Activated T-helper 1 cell treated with anti-CD3 and anti-CD28 coated beads, Interleukin-2, amount 50 U/mL, for 16 hours (primary cell): ENCODE measurements around the gene MAPK4.

ENCODE experiments used
- DNase-seq, 2 donors: peaks; one replicate each; pipeline ENCODE4 v3.0.0-alpha.2; 2020; ENCODE audit warnings: low read depth in 1 of 2, low spot score in 1 of 2

Gene MAPK4

DNA sequence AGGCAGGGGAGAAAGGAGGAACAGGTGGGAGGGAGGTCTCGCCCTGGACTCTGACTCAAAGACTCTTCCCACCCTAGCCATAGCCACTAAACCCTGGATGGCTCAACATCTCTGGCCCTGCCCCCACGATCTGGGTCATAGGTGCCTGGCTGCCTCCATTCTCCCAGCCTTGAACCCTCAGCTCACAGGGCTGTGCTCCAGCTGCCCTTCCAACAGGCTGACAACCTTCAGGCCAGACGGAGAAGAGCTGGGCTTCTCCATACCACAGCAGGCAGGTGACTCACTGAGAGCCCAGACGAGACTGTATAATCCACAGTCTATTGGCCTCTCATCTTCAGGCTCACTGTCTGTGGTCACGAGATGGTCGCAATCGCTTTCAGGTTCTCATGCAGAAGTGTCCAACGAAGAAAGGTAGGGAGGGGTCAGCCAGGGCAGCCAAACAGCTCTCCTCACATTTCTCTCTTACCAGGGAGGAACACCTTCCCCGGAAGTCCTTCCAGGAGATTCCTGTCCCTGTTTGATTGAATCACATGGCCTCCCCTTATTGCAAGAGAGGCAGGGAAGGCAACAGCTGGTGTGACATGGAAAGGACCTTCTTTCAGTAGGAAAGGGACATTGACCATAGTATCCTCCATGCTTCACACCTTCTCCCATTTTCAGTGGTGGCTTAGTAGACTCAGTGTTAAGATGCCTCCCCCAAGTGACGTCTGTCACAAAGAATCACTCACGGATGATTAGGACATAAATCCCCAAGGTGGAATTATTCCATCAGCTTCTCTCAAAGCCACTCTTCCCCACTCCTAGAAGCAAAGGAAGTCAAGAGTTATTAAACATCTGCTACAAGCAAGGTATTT, 159.8 kb downstream of the MAPK4 start:
- no peak for DNase-seq

DNA sequence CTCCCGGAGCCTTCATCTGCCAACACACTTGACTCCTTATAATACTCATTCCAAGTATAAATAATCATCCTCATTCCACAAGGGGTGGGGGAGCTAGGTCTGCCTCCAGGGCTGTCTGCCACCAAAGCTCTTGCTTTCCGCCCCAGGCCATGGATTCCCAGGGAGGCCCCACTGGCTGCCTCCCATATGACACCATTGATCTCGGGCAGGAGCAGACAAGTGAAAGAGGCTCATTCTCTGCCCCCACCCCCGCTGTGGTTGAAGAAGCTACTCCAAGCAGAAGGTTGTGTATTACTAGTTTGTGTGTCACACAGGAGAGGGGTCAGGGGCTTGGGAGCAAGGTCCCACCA, 160.4 kb downstream of the MAPK4 start:
- DNase-seq, result no peak

GRCh38 chr18:50721006-50721405, 161.1 kb downstream of the MAPK4 start:
- DNase-seq, result no peak

DNA sequence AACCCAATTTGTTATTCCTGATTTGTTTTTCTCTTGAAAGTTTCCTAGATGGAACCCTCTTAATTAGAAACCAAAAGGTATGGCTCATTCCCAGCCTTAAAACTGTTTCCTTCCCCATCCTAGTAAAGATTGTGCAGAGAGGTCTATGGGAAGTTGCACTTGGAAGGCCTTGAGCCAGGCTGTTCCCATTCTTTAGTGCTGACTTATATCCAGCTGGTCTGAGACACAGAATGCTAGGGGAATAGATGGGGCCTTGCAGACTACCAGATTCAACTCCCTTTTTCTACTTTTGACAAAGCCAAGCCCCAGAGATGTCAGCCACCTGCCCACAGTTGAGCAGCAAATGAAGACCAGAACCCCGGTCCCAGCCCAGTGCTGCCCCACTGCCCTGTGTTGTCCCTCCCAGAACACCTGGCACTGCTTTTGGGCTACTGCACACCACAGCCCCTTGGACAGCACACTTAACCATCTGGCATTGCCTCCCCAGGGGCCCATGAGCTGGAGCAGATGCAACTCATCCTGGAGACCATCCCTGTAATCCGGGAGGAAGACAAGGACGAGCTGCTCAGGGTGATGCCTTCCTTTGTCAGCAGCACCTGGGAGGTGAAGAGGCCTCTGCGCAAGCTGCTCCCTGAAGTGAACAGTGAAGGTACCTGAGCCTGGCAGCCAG, 161.7 kb downstream of the MAPK4 start:
- DNase-seq, result no peak

GRCh38 chr18:50722311-50722710, 162.4 kb downstream of the MAPK4 start:
- DNase-seq, result no peak

- DNase-seq, result no peak
Observed at GRCh38 chr18:50724751-50725151, 164.9 kb downstream of the MAPK4 start.

DNA sequence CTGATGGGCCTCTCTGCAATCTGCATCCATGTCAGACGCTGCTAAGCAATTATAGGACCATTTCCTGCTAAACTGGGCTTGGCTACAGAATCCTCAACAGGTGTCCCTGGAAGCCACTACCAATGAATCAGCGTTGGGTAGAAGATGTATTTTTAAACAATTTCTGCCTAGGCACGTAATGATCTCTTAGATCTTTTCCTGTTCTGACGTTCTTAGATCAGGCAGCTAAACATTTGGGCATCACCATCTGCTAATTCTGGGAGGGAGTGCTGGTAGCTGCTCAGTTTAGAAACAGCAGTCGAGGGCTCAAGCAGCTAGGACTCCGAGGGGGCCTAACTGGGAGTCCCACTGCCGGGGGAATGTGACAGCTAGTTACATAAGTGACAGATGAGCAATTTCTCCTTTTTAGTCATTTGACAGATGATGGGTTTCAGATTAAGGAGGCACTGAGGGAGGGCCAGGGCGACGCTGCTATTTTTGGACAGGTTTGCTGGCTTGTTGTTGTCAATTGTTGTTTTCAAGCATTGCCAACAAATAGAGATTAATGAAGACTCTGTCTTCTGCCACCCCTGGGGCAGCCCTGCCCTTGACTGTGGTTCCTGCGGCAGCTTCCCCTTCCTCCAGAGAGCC, 167.2 kb downstream of the MAPK4 start:
- DNase-seq, result no peak

- DNase-seq, result no peak
Observed at GRCh38 chr18:50727721-50728471, 168.0 kb downstream of the MAPK4 start.

DNA sequence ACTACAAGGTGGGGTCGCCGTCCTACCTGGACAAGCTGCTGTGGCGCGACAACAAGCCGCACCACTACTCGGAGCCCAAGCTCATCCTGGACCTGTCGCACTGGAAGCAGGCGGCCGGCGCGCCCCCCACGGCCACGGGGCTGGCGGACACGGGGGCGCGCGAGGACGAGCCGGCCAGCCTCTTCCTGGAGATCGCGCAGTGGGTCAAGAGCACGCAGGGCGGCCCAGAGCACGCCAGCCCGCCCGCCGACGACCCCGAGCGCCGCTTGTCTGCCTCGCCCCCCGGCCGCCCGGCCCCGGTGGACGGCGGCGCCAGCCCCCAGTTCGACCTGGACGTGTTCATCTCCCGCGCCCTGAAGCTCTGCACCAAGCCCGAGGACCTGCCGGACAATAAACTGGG, 169.5 kb downstream of the MAPK4 start:
- DNase-seq, result no peak

GRCh38 chr18:50729986-50730385, 170.1 kb downstream of the MAPK4 start:
- no peak for DNase-seq

GRCh38 chr18:50734342-50734741, 174.5 kb downstream of the MAPK4 start:
- DNase-seq, result no peak

GRCh38 chr18:50734886-50735285, 175.0 kb downstream of the MAPK4 start:
- DNase-seq, result no peak

DNA sequence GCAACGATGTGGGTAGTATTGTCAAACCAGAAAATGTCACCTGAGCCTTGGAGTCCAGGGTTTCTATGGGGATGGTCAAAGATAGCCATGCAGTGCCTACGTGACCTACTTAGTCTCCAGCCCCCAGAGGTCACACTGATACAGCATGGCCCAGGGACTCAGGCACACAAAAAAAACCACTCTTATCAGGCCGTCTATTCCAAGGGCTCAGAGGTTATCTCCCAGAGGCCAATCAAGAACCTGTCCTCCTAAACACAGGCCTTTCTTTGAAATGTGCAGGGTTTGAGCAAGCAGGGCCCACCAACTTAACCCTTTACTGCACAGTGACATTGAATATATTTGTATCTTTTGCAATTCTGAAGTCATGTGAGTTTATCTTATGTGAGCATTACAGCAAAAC, 177.2 kb downstream of the MAPK4 start:
- DNase-seq, result no peak

GRCh38 chr18:50738098-50738757, 178.3 kb downstream of the MAPK4 start:
- DNase-seq, result no peak

- no peak for DNase-seq
Observed at GRCh38 chr18:50742952-50743351, 183.1 kb downstream of the MAPK4 start.

- no peak for DNase-seq
Observed at GRCh38 chr18:50744253-50744652, 184.4 kb downstream of the MAPK4 start.

GRCh38 chr18:50745945-50746344, 186.1 kb downstream of the MAPK4 start:
- DNase-seq, result no peak

GRCh38 chr18:50747849-50748242, 188.0 kb downstream of the MAPK4 start:
- DNase-seq, result no peak

DNA sequence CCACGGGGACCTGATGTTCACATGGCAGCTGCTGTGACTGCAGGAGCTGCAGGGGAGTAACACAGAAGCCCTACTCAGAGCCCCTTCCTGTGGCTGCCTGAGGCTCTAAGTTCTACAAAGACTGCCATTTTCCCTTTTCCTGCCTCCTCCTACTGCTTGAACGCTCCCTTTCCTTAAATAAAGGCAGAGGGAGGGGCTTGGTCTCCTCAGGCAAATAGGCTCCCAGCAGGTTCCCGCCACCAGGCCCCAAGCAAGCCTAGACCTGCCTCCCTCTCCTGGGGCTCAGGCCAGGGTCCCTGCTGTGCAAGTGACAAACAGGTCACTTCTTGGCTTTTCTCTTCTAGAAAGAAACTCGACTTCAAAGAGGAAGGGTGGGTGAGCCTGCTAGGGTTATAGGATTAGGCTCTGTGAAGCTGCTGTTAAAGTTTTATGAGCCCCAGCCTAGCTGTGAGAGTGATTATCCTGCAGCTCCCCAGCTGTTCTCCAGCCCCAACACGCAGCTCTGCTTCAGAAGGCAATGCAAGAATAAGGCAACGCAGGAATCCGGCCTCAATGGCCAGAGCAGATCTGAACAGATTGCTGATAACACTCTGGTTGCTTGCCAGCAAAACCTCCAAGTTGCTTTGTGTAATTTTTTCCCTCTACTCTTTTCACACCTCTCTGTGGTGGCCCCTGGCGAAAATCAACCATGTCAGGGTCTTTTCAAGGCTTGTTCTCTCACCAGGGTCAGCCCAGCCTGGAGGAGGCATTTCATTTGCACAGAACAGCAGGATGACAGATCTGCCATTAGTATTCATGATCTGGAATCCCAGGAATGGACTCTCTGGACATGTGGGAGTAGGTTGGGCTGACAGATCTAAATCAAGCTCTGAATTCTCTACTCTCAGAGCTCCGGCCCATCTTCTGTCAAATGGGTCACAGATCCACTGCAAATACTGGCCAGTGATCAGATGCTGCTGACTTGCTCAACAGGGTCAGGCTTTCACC, 188.6 kb downstream of the MAPK4 start:
- DNase-seq, result no peak

- DNase-seq, result no peak
Observed at GRCh38 chr18:50749421-50749820, 189.5 kb downstream of the MAPK4 start.
